ENCODE measurements around the gene PCLAF. TPM values are rescaled to one million over a fixed set of nuclear protein-coding genes. Genes with fewer than 3 reads are reported as not detected.

PCLAF gene
- polyA plus RNA-seq, 1 donor (not counting 4 experiments of a cell fraction or from before 2014, with no cell fraction given), result 55.0 TPM

GRCh38 chr15:64429448-64429847 is 48.2 kb upstream of the PCLAF start:
- Histone ChIP-seq H3K79me2 (ENCODE audit: control insufficient read depth, insufficient read depth, low read length) (no peaks in the 10 kb centered on the region), H3K4me1 (ENCODE audit: control insufficient read depth, extremely low read depth, insufficient read depth, low read length) (peaks cover 10% of the 10 kb centered on the region), H4K20me1 (ENCODE audit: control insufficient read depth, extremely low read depth, insufficient read depth, low read length) (no peaks in the 10 kb centered on the region), H3K27me3 (ENCODE audit: control insufficient read depth, extremely low read depth, insufficient read depth, low read length) (no peaks in the 10 kb centered on the region), H2AFZ (ENCODE audit: control insufficient read depth, low read length) (no peak overlapping the region), H3K4me3 (ENCODE audit: control insufficient read depth in 2 of 3, extremely low read depth in 1 of 3, insufficient read depth in 2 of 3, low read depth in 1 of 3, low read length in 3 of 3) (no peak overlapping the region), H3K9me1 (ENCODE audit: control insufficient read depth, extremely low read depth, insufficient read depth, low read length) (no peaks in the 10 kb centered on the region), H3K4me2 (ENCODE audit: control insufficient read depth, extremely low read depth, insufficient read depth, low read depth, low read length) (peak overlapping the region; percentile 40), H3K9me3 (ENCODE audit: control insufficient read depth, low read depth, low read length) (no peaks in the 10 kb centered on the region), H3K9ac (ENCODE audit: control insufficient read depth, extremely low read depth, insufficient read depth, low read length) (no peak overlapping the region), H3K36me3 (ENCODE audit: control insufficient read depth in 2 of 2, extremely low read depth in 1 of 2, insufficient read depth in 2 of 2, low read length in 2 of 2) (peaks cover 0 to 11% of the 10 kb centered on the region in 2 experiments), H3K27ac (ENCODE audit: control insufficient read depth, insufficient read depth, low read length) (no peak overlapping the region)
- TF ChIP-seq EZH2 (IDR thresholded peaks at IDR 0.05; ENCODE audit: low read length) (no peak), CTCF (optimal IDR thresholded peaks at IDR 0.05 in 1 of 3, IDR thresholded peaks at IDR 0.05 in 1 of 3, conservative IDR thresholded peaks at IDR 0.05 in 1 of 3; ENCODE audit: extremely low read depth in 1 of 3, insufficient read depth in 2 of 3, low read length in 3 of 3) (no peak)
- no peak for FAIRE-seq
- dilution Hi-C loops (cut with MboI; ENCODE audit: extremely low pct_ligation_motif_present, low sequenced_read_pairs), result no loop called here
- DNase-seq (ENCODE audit: low read depth, low spot score), result no peak

- H3K9ac ChIP-seq (ENCODE audit: control insufficient read depth, extremely low read depth, insufficient read depth, low read length), result no peak overlapping the region
- FAIRE-seq, result no peak
Observed at GRCh38 chr15:64426845-64427465, 45.7 kb upstream of the PCLAF start.

More at GRCh38 chr15:64426845-64427465, 45.7 kb upstream of the PCLAF start:
- TF ChIP-seq CTCF (optimal IDR thresholded peaks at IDR 0.05 in 1 of 3, IDR thresholded peaks at IDR 0.05 in 1 of 3, conservative IDR thresholded peaks at IDR 0.05 in 1 of 3; ENCODE audit: extremely low read depth in 1 of 3, insufficient read depth in 2 of 3, low read length in 3 of 3) (no peak), EZH2 (IDR thresholded peaks at IDR 0.05; ENCODE audit: low read length) (no peak)
- no peak overlapping the region for H3K27ac ChIP-seq (ENCODE audit: control insufficient read depth, insufficient read depth, low read length)
- no peaks in the 10 kb centered on the region for H3K79me2 ChIP-seq (ENCODE audit: control insufficient read depth, insufficient read depth, low read length)
- no peak overlapping the region for H3K4me2 ChIP-seq (ENCODE audit: control insufficient read depth, extremely low read depth, insufficient read depth, low read depth, low read length)
- DNase-seq (ENCODE audit: low read depth, low spot score), result no peak
- no peaks in the 10 kb centered on the region for H3K9me3 ChIP-seq (ENCODE audit: control insufficient read depth, low read depth, low read length)
- no peaks in the 10 kb centered on the region for H4K20me1 ChIP-seq (ENCODE audit: control insufficient read depth, extremely low read depth, insufficient read depth, low read length)
- H3K4me3 ChIP-seq (ENCODE audit: control insufficient read depth in 2 of 3, extremely low read depth in 1 of 3, insufficient read depth in 2 of 3, low read depth in 1 of 3, low read length in 3 of 3), result no peak overlapping the region
- H3K4me1 ChIP-seq (ENCODE audit: control insufficient read depth, extremely low read depth, insufficient read depth, low read length), result peaks cover 10% of the 10 kb centered on the region
- dilution Hi-C loops (cut with MboI; ENCODE audit: extremely low pct_ligation_motif_present, low sequenced_read_pairs), result no loop called here
- H2AFZ ChIP-seq (ENCODE audit: control insufficient read depth, low read length), result no peak overlapping the region
- H3K9me1 ChIP-seq (ENCODE audit: control insufficient read depth, extremely low read depth, insufficient read depth, low read length), result no peaks in the 10 kb centered on the region
- peaks cover 3 to 10% of the 10 kb centered on the region in 2 experiments for H3K36me3 ChIP-seq (ENCODE audit: control insufficient read depth in 2 of 2, extremely low read depth in 1 of 2, insufficient read depth in 2 of 2, low read length in 2 of 2)
- no peaks in the 10 kb centered on the region for H3K27me3 ChIP-seq (ENCODE audit: control insufficient read depth, extremely low read depth, insufficient read depth, low read length)

All from keratinocyte (primary cell).